CD8-positive, alpha-beta memory T cell (primary cell): ENCODE data around the gene ZNF350. TPM values are rescaled to one million over a fixed set of nuclear protein-coding genes. Genes with fewer than 3 reads are reported as not detected.
A peak's percentile ranks its signal among the peaks of the same experiment; 100 is the strongest.
"Not testable (repeated sequence)": the region's sequence is repeated elsewhere in the genome, so short reads cannot be mapped to it uniquely, and the experiment has no call there.

Experiments used
- CTCF ChIA-PET: fragments of 350-600 bp; sonication (Branson Sonifier 250); formaldehyde crosslinking; loops from one replicate; lab custom pipeline; 2021; ENCODE audit warnings: antibody characterized with exemption; lab: Charles Lee
- POLR2A ChIA-PET: fragments of 350-600 bp; sonication (Branson Sonifier 250); formaldehyde crosslinking; loops from one replicate; lab custom pipeline; 2021; ENCODE audit warnings: antibody characterized with exemption; lab: Charles Lee
- DNase-seq, 5 donors: peaks; one replicate each; pipeline versions ENCODE4 v3.0.0 to v3.0.0-alpha.2; 2020 to 2022; ENCODE audit warnings: mixed read lengths in 1 of 5
- H3K27ac ChIP-seq: one replicate; pipeline ENCODE4 v1.7.0; 2013; ENCODE audit warnings: low read depth, mild to moderate bottlenecking, low read length, moderate library complexity
- H3K27me3 ChIP-seq: 2 replicates; pipeline ENCODE4 v1.7.0; 2013; ENCODE audit warnings: low read length, mild to moderate bottlenecking; ENCODE audit not compliant: insufficient read depth, poor library complexity, severe bottlenecking
- H3K36me3 ChIP-seq: 2 replicates; pipeline ENCODE4 v1.7.0; 2013; ENCODE audit warnings: mild to moderate bottlenecking, low read length, moderate library complexity; ENCODE audit not compliant: insufficient read depth
- H3K4me1 ChIP-seq: 2 replicates; pipeline ENCODE4 v1.7.0; 2013; ENCODE audit warnings: mild to moderate bottlenecking, low read length, moderate library complexity; ENCODE audit not compliant: insufficient read depth
- H3K4me3 ChIP-seq: 2 replicates; pipeline ENCODE4 v1.7.0; 2013; ENCODE audit warnings: mild to moderate bottlenecking, low read length
- H3K9me3 ChIP-seq: 2 replicates; pipeline ENCODE4 v1.7.0; 2013; ENCODE audit warnings: mild to moderate bottlenecking, low read length
- H3K27ac Mint-ChIP-seq, 8 donors: one replicate each; pipeline ENCODE4 v1.8.0; 2020 to 2021; ENCODE audit warnings: mixed read lengths in 8 of 8, mild to moderate bottlenecking in 6 of 8, inconsistent platforms in 3 of 8, moderate library complexity in 3 of 8
- H3K27me3 Mint-ChIP-seq, 2 donors: one replicate each; pipeline ENCODE4 v1.8.0; 2020 to 2021; ENCODE audit warnings: mixed read lengths in 2 of 2, mild to moderate bottlenecking in 1 of 2, moderate library complexity in 1 of 2
- H3K36me3 Mint-ChIP-seq, 3 donors: one replicate each; pipeline ENCODE4 v1.8.0; 2020 to 2021; ENCODE audit warnings: mixed read lengths in 3 of 3, inconsistent platforms in 1 of 3, mild to moderate bottlenecking in 1 of 3
- H3K4me1 Mint-ChIP-seq, 3 donors: one replicate each; pipeline ENCODE4 v1.8.0; 2020 to 2021; ENCODE audit warnings: mixed read lengths in 3 of 3, inconsistent platforms in 1 of 3, mild to moderate bottlenecking in 1 of 3
- H3K4me3 Mint-ChIP-seq, 7 donors: one replicate each; pipeline ENCODE4 v1.8.0; 2020 to 2021; ENCODE audit warnings: mixed read lengths in 7 of 7, mild to moderate bottlenecking in 6 of 7, moderate library complexity in 4 of 7, inconsistent platforms in 2 of 7
- H3K9me3 Mint-ChIP-seq, 5 donors: one replicate each; pipeline ENCODE4 v1.8.0; 2020 to 2022; ENCODE audit warnings: mixed read lengths in 5 of 5, mild to moderate bottlenecking in 3 of 5, moderate library complexity in 2 of 5, inconsistent platforms in 1 of 5
- polyA plus RNA-seq: library from polyadenylated mRNA; unstranded; fragments of 300-500 nt; fragmentation: Illumina TruSeq; gene quantifications from one replicate; pipeline ENCODE4 v1.2.3, GENCODE V29; 2021
- total RNA-seq, 2 experiments: library from RNA; stranded (reverse); gene quantifications; one replicate each; pipeline ENCODE4 v1.2.3, GENCODE V29; 2021

ZNF350 gene
- 1 to 10 TPM; 9.0 to 10.0 TPM for total RNA-seq
- polyA plus RNA-seq = 19.4 TPM

GRCh38 chr19:51986309-51987291, at the start of gene ZNF350:
Gene ZNF350 (minus strand): TSS chr19:51986840. CDS start chr19:51974360, 12,480 bp downstream.
- H3K36me3 ChIP-seq = peaks cover 7% of the 10 kb centered on the region
- ChIA-PET CTCF (interaction anchor here (0.9 kb wide), 1 partner anchor 22 kb away, joined by 3 read pairs; the partner anchor contains the start of gene ZNF615), POLR2A (interaction anchor here (0.6 to 1.0 kb wide), 3 partner anchors 42 to 203 kb away, joined by 3 to 5 read pairs (median 4); partner anchors contain the start of genes PPP2R1A and ZNF614)
- Mint-ChIP-seq H3K36me3 (peaks cover 24 to 63% (median 57%) of the 10 kb centered on the region in 3 donors), H3K9me3 (peaks cover 42 to 82% (median 76%) of the 10 kb centered on the region in 5 donors), H3K4me3 (peak within 1 kb of the TSS; percentile 95 to 98 (median 97)), H3K27me3 (no peaks in the 10 kb centered on the region), H3K4me1 (peaks cover 23 to 36% (median 30%) of the 10 kb centered on the region in 3 donors), H3K27ac (peak within 1 kb of the TSS; percentile 61 to 98 (median 94))
- peak within 1 kb of the TSS; percentile 85 for H3K4me3 ChIP-seq
- H3K9me3 ChIP-seq = peaks cover 52% of the 10 kb centered on the region
- H3K27ac ChIP-seq = peak within 1 kb of the TSS; percentile 52
- H3K4me1 ChIP-seq = peaks cover 12% of the 10 kb centered on the region
- no peaks in the 10 kb centered on the region for H3K27me3 ChIP-seq
- DNase-seq = peak; percentile 84 to 94 (median 87)

GRCh38 chr19:52034051-52034728, 47.5 kb upstream of the ZNF350 start:
- H3K36me3 Mint-ChIP-seq = peaks cover 36 to 75% (median 67%) of the 10 kb centered on the region in 3 donors
- H3K9me3 ChIP-seq = peaks cover 76% of the 10 kb centered on the region
- no peak overlapping the region for H3K27ac Mint-ChIP-seq
- ChIA-PET POLR2A (no interaction called here), CTCF (no interaction called here)
- no peaks in the 10 kb centered on the region for H3K4me1 ChIP-seq
- no peak for DNase-seq
- peaks cover 42% of the 10 kb centered on the region for H3K36me3 ChIP-seq
- H3K4me3 Mint-ChIP-seq = no peak overlapping the region
- no peaks in the 10 kb centered on the region for H3K27me3 ChIP-seq
- H3K4me3 ChIP-seq = peak overlapping the region; percentile 35
- H3K27ac ChIP-seq = no peak overlapping the region
- no peaks in the 10 kb centered on the region for H3K27me3 Mint-ChIP-seq
- no peaks in the 10 kb centered on the region for H3K4me1 Mint-ChIP-seq
- peaks cover 41 to 90% (median 90%) of the 10 kb centered on the region in 5 donors for H3K9me3 Mint-ChIP-seq

DNA sequence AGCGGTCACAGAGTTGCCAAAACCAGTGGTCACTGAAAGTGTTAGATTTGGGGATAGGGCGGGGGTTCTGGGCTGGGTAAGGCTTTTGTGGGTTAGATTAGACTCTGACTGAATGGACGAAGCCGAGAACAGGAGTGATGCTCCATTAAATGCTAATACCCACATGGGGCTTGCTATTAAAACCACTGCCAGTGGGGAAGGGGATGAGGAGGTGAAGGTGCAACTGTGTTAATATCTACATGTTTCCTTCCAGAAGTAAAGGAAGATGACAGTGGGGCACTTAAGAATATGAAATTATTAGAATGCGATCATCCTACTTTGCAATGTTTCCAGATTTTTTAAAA, 42.1 kb upstream of the ZNF350 start:
- POLR2A ChIA-PET = interaction anchor here (0.7 to 1.6 kb wide), 4 partner anchors 20 to 42 kb away, joined by 3 to 12 read pairs (median 4); partner anchors contain the start of genes ZNF350, ZNF432 and ZNF615
- peaks cover 33 to 80% (median 67%) of the 10 kb centered on the region in 5 donors for H3K9me3 Mint-ChIP-seq
- peak overlapping the region; percentile 99 for H3K4me3 ChIP-seq

DNA sequence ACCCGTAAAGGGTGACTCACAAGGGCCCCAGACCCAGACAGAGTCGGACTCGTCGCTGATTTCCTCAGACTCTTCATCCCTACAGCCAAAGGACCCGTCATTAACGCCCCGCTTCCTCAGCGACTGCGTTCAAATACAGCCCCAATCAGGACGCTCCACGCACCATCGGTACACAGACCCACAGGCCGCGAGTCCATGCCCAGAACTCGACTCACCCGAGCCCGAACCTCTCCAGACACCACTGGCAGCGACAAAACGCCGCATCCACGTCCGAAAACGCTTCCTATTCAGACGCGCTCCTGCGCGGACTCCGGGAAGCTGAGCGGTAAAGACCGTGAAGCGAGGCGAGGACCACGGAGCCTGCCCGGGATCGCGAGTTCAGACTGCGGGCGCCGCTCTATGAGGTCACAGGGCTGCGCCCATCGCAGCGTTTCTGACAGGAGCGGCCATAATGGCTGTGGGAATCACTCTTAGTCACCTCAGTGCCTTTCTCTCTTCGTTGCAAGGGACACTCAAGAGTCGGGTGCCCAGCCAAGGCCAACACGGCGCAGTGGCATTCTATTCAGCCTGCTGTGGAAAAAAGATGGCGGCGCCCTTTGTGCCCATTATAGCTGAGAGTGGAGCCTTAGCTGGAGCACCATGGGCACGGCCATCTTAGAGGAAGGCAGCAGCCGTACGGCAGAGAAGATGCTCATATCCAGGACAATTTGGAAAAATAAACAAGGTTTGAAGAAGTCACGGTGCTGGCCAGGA, 41.6 kb upstream of the ZNF350 start, which contains the start of gene ZNF614:
ZNF614 (minus strand) TSS at position 353 of the 753 bp plus-strand sequence. CDS start 2,634 bp downstream, outside the sequence.
- Mint-ChIP-seq H3K27ac (peak within 1 kb of the TSS; percentile 90 to 99 (median 96)), H3K9me3 (peaks cover 35 to 80% (median 68%) of the 10 kb centered on the region in 5 donors), H3K4me1 (peaks cover 22 to 36% (median 34%) of the 10 kb centered on the region in 3 donors), H3K36me3 (peaks cover 25 to 64% (median 58%) of the 10 kb centered on the region in 3 donors), H3K4me3 (peak within 1 kb of the TSS; percentile 87 to 98 (median 92)), H3K27me3 (no peaks in the 10 kb centered on the region)
- POLR2A ChIA-PET = interaction anchor here (0.7 to 1.6 kb wide), 4 partner anchors 20 to 41 kb away, joined by 3 to 12 read pairs (median 4); partner anchors contain the start of genes ZNF350, ZNF432 and ZNF615
- CTCF ChIA-PET = interaction anchor here (1.5 kb wide), 1 partner anchor 20 kb away, joined by 5 read pairs; the partner anchor contains the start of gene ZNF432
- Histone ChIP-seq H3K4me3 (peak within 1 kb of the TSS; percentile 99), H3K27ac (peak within 1 kb of the TSS; percentile 96), H3K4me1 (peaks cover 11% of the 10 kb centered on the region), H3K36me3 (peaks cover 23% of the 10 kb centered on the region), H3K9me3 (peaks cover 52% of the 10 kb centered on the region), H3K27me3 (no peaks in the 10 kb centered on the region)
- peak; percentile 64 to 91 (median 85) for DNase-seq

More for the DNA sequence above, 42.1 kb upstream of the ZNF350 start:
- DNase-seq = no peak
- peaks cover 20 to 62% (median 58%) of the 10 kb centered on the region in 3 donors for H3K36me3 Mint-ChIP-seq
- peaks cover 52% of the 10 kb centered on the region for H3K9me3 ChIP-seq
- H3K27ac Mint-ChIP-seq = peak overlapping the region; percentile 90 to 99 (median 96)
- no peaks in the 10 kb centered on the region for H3K27me3 ChIP-seq
- peaks cover 11% of the 10 kb centered on the region for H3K4me1 ChIP-seq
- H3K36me3 ChIP-seq = peaks cover 17% of the 10 kb centered on the region
- H3K27me3 Mint-ChIP-seq = no peaks in the 10 kb centered on the region
- peak overlapping the region; percentile 96 for H3K27ac ChIP-seq
- H3K4me3 Mint-ChIP-seq = peak overlapping the region; percentile 87 to 98 (median 92)
- H3K4me1 Mint-ChIP-seq = peaks cover 22 to 36% (median 34%) of the 10 kb centered on the region in 3 donors
- CTCF ChIA-PET = interaction anchor here (1.5 kb wide), 1 partner anchor 20 kb away, joined by 5 read pairs; the partner anchor contains the start of gene ZNF432

DNA sequence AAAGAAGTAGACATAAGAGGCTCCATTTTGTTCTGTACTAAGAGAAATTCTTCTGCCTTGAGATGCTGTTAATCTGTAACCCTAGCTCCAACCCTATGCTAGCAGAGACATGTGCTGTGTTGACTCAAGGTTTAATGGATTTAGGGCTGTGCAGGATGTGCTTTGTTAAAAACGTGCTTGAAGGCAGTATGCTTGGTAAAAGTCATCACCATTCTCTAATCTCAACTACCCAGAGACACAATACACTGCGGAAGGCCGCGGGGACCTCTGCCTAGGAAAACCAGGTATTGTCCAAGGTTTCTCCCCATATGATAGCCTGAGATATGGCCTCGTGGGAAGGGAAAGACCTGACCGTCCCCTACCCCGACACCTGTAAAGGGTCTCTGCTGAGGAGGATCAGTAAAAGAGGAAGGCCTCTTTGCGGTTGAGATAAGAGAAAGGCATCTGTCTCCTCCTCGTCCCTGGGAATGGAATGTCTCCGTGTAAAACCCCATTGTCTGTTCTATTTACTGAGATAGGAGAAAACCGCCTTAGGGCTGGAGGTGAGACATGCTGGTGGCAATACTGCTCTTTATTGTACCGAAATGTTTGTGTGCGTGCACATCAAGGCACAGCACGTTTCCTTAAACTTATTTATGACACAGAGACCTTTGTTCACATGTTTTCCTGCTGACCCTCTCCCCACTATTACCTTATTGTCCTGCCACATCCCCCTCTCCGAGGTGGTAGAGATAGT, 39.8 kb upstream of the ZNF350 start:
- CTCF ChIA-PET, H3K27me3 ChIP-seq, POLR2A ChIA-PET, DNase-seq, H3K4me3 ChIP-seq, H3K27ac ChIP-seq, H3K27me3 Mint-ChIP-seq: not testable (repeated sequence)
- H3K9me3 Mint-ChIP-seq = peaks cover 34 to 76% (median 63%) of the 10 kb centered on the region in 5 donors
- H3K4me1 Mint-ChIP-seq = peaks cover 23 to 41% (median 34%) of the 10 kb centered on the region in 3 donors
- peak overlapping the region in 3 of 8 donors; percentile 54 to 93 (median 68) for H3K27ac Mint-ChIP-seq
- H3K4me3 Mint-ChIP-seq = peak overlapping the region; percentile 8 to 97 (median 89)
- H3K9me3 ChIP-seq = peaks cover 40% of the 10 kb centered on the region
- peaks cover 29% of the 10 kb centered on the region for H3K36me3 ChIP-seq
- peaks cover 11% of the 10 kb centered on the region for H3K4me1 ChIP-seq
- peaks cover 34 to 69% (median 65%) of the 10 kb centered on the region in 3 donors for H3K36me3 Mint-ChIP-seq

GRCh38 chr19:52024478-52024877, 37.8 kb upstream of the ZNF350 start:
- peaks cover 23 to 44% (median 37%) of the 10 kb centered on the region in 3 donors for H3K4me1 Mint-ChIP-seq
- peaks cover 47 to 80% (median 67%) of the 10 kb centered on the region in 5 donors for H3K9me3 Mint-ChIP-seq
- H3K27me3 ChIP-seq, H3K27ac ChIP-seq, H3K27ac Mint-ChIP-seq, DNase-seq, CTCF ChIA-PET, H3K27me3 Mint-ChIP-seq, H3K4me3 ChIP-seq, POLR2A ChIA-PET: not testable (repeated sequence)
- Histone ChIP-seq H3K4me1 (peaks cover 11% of the 10 kb centered on the region), H3K36me3 (peaks cover 48% of the 10 kb centered on the region), H3K9me3 (peaks cover 43% of the 10 kb centered on the region)
- peaks cover 47 to 83% (median 77%) of the 10 kb centered on the region in 3 donors for H3K36me3 Mint-ChIP-seq
- H3K4me3 Mint-ChIP-seq = peak overlapping the region in 1 of 7 donors; percentile 54
